OCI-LY1 (cell line): Measurements from ENCODE around the gene PTPRN2.
"Not testable (repeated sequence)": the region's sequence is repeated elsewhere in the genome, so short reads cannot be mapped to it uniquely, and the experiment has no call there.

Experiments used
- CTCF ChIP-seq: fragments of 200-600 bp; sonication (generic), shearing (Covaris generic); IDR thresholded peaks from 2 replicates; pipeline ENCODE4 v1.5.1; 2017; ENCODE audit warnings: mild to moderate bottlenecking, antibody characterized with exemption, low read length, moderate library complexity, mixed read lengths
- EZH2 ChIP-seq: fragments of 200-600 bp; sonication (generic), shearing (Covaris generic); IDR thresholded peaks from 2 replicates; pipeline ENCODE4 v1.8.0; 2017; ENCODE audit warnings: borderline replicate concordance, mixed run types, mild to moderate bottlenecking, antibody characterized with exemption, low read length, moderate library complexity, mixed read lengths

- not testable (repeated sequence) for TF ChIP-seq CTCF, EZH2
These were observed 246.5 kb downstream of the PTPRN2 start for GRCh38 chr7:158341097-158341496.
